PC-9 (cell line): ENCODE results near the gene PUM2. TPM values are rescaled to one million over a fixed set of nuclear protein-coding genes. Genes with fewer than 3 reads are reported as not detected.

Experiments
- BruUV-seq: library from RNA; stranded (reverse); fragments of 400-500 nt; replicated peaks from 2 replicates; lab custom pipeline; 2021; lab: Mats Ljungman, UMichigan
- CTCF ChIA-PET: fragments of 300-600 bp; sonication (Branson Sonifier 250); formaldehyde crosslinking; loops from one replicate; lab custom pipeline; 2022; ENCODE audit warnings: antibody characterized with exemption; lab: Charles Lee
- POLR2A ChIA-PET: fragments of 300-600 bp; sonication (Branson Sonifier 250); formaldehyde crosslinking; loops from one replicate; lab custom pipeline; 2022; ENCODE audit warnings: antibody characterized with exemption; ENCODE audit not compliant: unreplicated experiment; lab: Charles Lee
- DNase-seq, 2 experiments: peaks; one replicate each; pipeline versions ENCODE4 v3.0.0 to v3.0.0-alpha.2; 2015 to 2022; ENCODE audit warnings: mixed read lengths in 1 of 2
- H2AFZ ChIP-seq: fragments of 200-600 bp; sonication (generic); 2 replicates; pipeline ENCODE4 v1.8.1; 2017; ENCODE audit warnings: antibody characterized with exemption
- H3F3A ChIP-seq: fragments of 200-600 bp; sonication (generic); 2 replicates; pipeline ENCODE4 v1.8.1; 2017; ENCODE audit warnings: antibody characterized with exemption, mild to moderate bottlenecking, low read depth; ENCODE audit not compliant: insufficient read depth
- H3K27ac ChIP-seq: fragments of 200-600 bp; sonication (generic); 2 replicates; pipeline ENCODE4 v1.6.1; 2016; ENCODE audit warnings: mixed run types
- H3K27me3 ChIP-seq: fragments of 200-600 bp; sonication (generic); 2 replicates; pipeline ENCODE4 v1.6.1; 2016; ENCODE audit warnings: low read depth, mixed run types; ENCODE audit not compliant: insufficient read depth
- H3K36me3 ChIP-seq: fragments of 200-600 bp; sonication (generic); 2 replicates; pipeline ENCODE4 v1.6.1; 2016; ENCODE audit warnings: low read depth, mixed run types
- H3K4me1 ChIP-seq: fragments of 200-600 bp; sonication (generic); replicated peaks from 2 replicates; pipeline ENCODE4 v1.6.1; 2016; ENCODE audit warnings: mixed run types; ENCODE audit not compliant: insufficient read depth
- H3K4me2 ChIP-seq: fragments of 200-600 bp; sonication (generic); 2 replicates; pipeline ENCODE4 v1.6.1; 2017; ENCODE audit warnings: mixed run types
- H3K4me3 ChIP-seq: fragments of 200-600 bp; sonication (generic); 2 replicates; pipeline ENCODE4 v1.6.1; 2016; ENCODE audit warnings: mixed run types
- H3K79me2 ChIP-seq: fragments of 200-600 bp; sonication (generic); 2 replicates; pipeline ENCODE4 v1.6.1; 2017; ENCODE audit warnings: low read depth, mixed run types
- H3K9me2 ChIP-seq: fragments of 200-600 bp; sonication (generic); 2 replicates; pipeline ENCODE4 v1.8.1; 2017; ENCODE audit warnings: mild to moderate bottlenecking; ENCODE audit not compliant: insufficient read depth
- H3K9me3 ChIP-seq: fragments of 200-600 bp; sonication (generic); 2 replicates; pipeline ENCODE4 v1.8.1; 2016; ENCODE audit warnings: low read depth; ENCODE audit not compliant: insufficient read depth
- H4K20me1 ChIP-seq: fragments of 200-600 bp; sonication (generic); 2 replicates; pipeline ENCODE4 v1.8.1; 2017; ENCODE audit not compliant: insufficient read depth
- CTCF ChIP-seq: fragments of 200-600 bp; sonication (generic); conservative IDR thresholded peaks from 2 replicates; pipeline ENCODE4 v1.6.1; 2017; ENCODE audit warnings: mixed run types, antibody characterized with exemption, mild to moderate bottlenecking, moderate library complexity
- EZH2 ChIP-seq: fragments of 200-600 bp; sonication (generic); IDR thresholded peaks from 2 replicates; pipeline ENCODE4 v1.8.0; 2017; ENCODE audit warnings: antibody characterized with exemption, low read depth
- intact Hi-C: fragments of 100-400 bp; cut with micrococcal nuclease; formaldehyde crosslinking; loops from one replicate; pipeline ENCODE4 v1.10.0; 2022; ENCODE audit not compliant: unreplicated experiment
- total RNA-seq: library from RNA; stranded (reverse); gene quantifications from 2 replicates; pipeline ENCODE4 v1.2.3, GENCODE V29; 2021

Gene PUM2
- total RNA-seq, 1 experiment from 2014 or later: 99.3 TPM

DNA sequence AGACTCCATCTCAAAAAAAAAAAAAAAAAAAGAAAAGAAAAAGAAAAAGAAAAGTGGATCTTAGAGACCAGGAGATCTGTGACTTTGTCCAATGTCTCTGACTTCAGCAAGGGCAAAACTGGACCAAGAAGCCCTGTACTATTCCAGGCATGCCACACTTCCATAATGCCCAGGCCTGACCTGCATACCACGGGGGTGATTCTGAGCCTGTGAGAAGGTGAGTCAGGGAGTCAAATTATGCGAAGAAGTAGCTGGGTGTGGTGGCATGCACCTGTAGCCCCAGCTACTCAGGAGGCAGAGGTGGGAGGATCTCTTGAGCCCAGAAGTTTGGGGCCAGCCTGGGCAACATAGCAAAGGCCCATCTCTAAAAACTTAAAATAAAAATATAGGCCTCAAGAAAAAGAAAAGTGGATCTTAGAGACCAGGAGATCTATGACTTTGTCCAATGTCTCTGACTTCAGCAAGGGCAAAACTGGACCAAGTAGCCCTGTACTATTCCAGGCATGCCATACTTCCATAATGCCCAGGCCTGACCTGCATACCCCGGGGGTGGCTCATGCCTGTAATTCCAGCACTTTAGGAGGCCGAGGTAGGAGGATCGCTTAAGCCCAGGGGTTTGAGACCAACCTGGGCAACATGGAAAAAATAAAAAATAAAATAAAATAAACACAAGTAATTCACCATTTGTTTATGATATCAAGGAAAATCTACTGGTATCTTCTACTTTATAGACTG, 12.2 kb upstream of the PUM2 start:
- TF ChIP-seq CTCF: no peak
- no peak for TF ChIP-seq EZH2
- H3K4me1 ChIP-seq: peaks cover 29% of the 10 kb centered on the region
- no peaks in the 10 kb centered on the region for H3K9me2 ChIP-seq
- DNase-seq: peak in 1 of 2 experiments; percentile 52
- no peaks in the 10 kb centered on the region for H3K79me2 ChIP-seq
- H3K4me3 ChIP-seq: no peak overlapping the region
- H3K4me2 ChIP-seq: no peak overlapping the region
- H3K9me3 ChIP-seq: no peaks in the 10 kb centered on the region
- peaks cover 22% of the 10 kb centered on the region for H3F3A ChIP-seq
- H4K20me1 ChIP-seq: no peaks in the 10 kb centered on the region
- intact Hi-C loops: no loop called here
- POLR2A ChIA-PET: no interaction called here
- H2AFZ ChIP-seq: no peak overlapping the region
- H3K36me3 ChIP-seq: no peaks in the 10 kb centered on the region
- no peaks in the 10 kb centered on the region for H3K27me3 ChIP-seq
- H3K27ac ChIP-seq: no peak overlapping the region
- BruUV-seq: no TSS peak
- CTCF ChIA-PET: no interaction called here

GRCh38 chr2:20361893-20362292, 11.2 kb upstream of the PUM2 start:
- Histone ChIP-seq H3K4me3 (no peak overlapping the region), H2AFZ (no peak overlapping the region), H3K27me3 (no peaks in the 10 kb centered on the region), H3K4me2 (no peak overlapping the region), H3F3A (peaks cover 19% of the 10 kb centered on the region), H3K9me2 (no peaks in the 10 kb centered on the region), H3K79me2 (no peaks in the 10 kb centered on the region), H3K4me1 (peaks cover 21% of the 10 kb centered on the region), H3K36me3 (no peaks in the 10 kb centered on the region), H4K20me1 (no peaks in the 10 kb centered on the region), H3K9me3 (no peaks in the 10 kb centered on the region), H3K27ac (no peak overlapping the region)
- no TSS peak for BruUV-seq
- intact Hi-C loops: no loop called here
- ChIA-PET POLR2A (no interaction called here), CTCF (no interaction called here)
- DNase-seq: no peak
- no peak for TF ChIP-seq CTCF
- TF ChIP-seq EZH2: no peak

DNA sequence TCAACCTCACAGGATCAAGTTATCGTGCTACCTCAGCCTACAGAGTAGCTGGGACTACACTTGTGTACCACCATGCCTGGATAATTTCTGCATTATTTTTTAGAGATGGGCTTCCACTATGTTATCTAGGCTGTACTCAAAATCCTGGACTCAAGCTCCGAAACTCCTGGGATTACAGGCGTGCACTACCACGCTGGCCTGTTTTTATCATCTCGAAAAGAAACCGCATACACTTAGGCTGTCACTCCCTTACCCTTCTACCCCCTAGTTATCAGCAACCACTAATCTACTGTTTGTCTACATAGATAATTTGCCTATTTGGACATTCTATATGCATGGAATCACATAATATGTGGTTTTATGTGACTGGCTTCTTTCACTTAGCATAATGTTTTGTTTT, 8.5 kb upstream of the PUM2 start:
- ChIA-PET CTCF (no interaction called here), POLR2A (no interaction called here)
- peak in 1 of 2 experiments; percentile 25 for DNase-seq
- Histone ChIP-seq H3K4me2 (no peak overlapping the region), H3F3A (peaks cover 5% of the 10 kb centered on the region), H3K9me3 (no peaks in the 10 kb centered on the region), H4K20me1 (no peaks in the 10 kb centered on the region), H3K36me3 (no peaks in the 10 kb centered on the region), H3K4me3 (no peak overlapping the region), H3K79me2 (no peaks in the 10 kb centered on the region), H3K9me2 (no peaks in the 10 kb centered on the region), H2AFZ (no peak overlapping the region), H3K27me3 (no peaks in the 10 kb centered on the region), H3K4me1 (peaks cover 2% of the 10 kb centered on the region; the same call in 1 of the 2 replicates), H3K27ac (no peak overlapping the region)
- BruUV-seq: no TSS peak
- TF ChIP-seq CTCF: no peak
- TF ChIP-seq EZH2: no peak
- intact Hi-C loops: no loop called here
